LNCaP clone FGC (cell line): ENCODE measurements around the gene HS6ST1.

Experiments used
- DNase-seq: peaks from one replicate; pipeline ENCODE4 v3.0.0-alpha.2; 2011; ENCODE audit warnings: low read depth
- H3K4me3 ChIP-seq: 2 replicates; pipeline ENCODE4 v1.5.1; 2011; ENCODE audit warnings: mild to moderate bottlenecking, low read depth, low read length, control low read depth
- CTCF ChIP-seq: IDR thresholded peaks from 2 replicates; pipeline ENCODE4 v1.5.1; 2012; ENCODE audit warnings: mild to moderate bottlenecking; ENCODE audit not compliant: control insufficient read depth, insufficient read depth; ENCODE audit errors: extremely low read depth

The HS6ST1 gene

GRCh38 chr2:128227862-128228261 lies 90.8 kb downstream of the HS6ST1 start:
- DNase-seq: no peak
- H3K4me3 ChIP-seq: no peak overlapping the region
- no peak for TF ChIP-seq CTCF

GRCh38 chr2:128219891-128220290 lies 98.8 kb downstream of the HS6ST1 start:
- no peak for TF ChIP-seq CTCF
- DNase-seq: no peak
- H3K4me3 ChIP-seq: no peak overlapping the region

- no peak for TF ChIP-seq CTCF
- DNase-seq: peak; percentile 55
- no peak overlapping the region for H3K4me3 ChIP-seq
Measured at GRCh38 chr2:128217671-128218070, 101.0 kb downstream of the HS6ST1 start.

GRCh38 chr2:128215897-128216642 lies 102.6 kb downstream of the HS6ST1 start:
- no peak for TF ChIP-seq CTCF
- H3K4me3 ChIP-seq: no peak overlapping the region

More at GRCh38 chr2:128215897-128216642, 102.6 kb downstream of the HS6ST1 start:
- DNase-seq: no peak
